ENCODE data around the gene LYPD6.

DNA sequence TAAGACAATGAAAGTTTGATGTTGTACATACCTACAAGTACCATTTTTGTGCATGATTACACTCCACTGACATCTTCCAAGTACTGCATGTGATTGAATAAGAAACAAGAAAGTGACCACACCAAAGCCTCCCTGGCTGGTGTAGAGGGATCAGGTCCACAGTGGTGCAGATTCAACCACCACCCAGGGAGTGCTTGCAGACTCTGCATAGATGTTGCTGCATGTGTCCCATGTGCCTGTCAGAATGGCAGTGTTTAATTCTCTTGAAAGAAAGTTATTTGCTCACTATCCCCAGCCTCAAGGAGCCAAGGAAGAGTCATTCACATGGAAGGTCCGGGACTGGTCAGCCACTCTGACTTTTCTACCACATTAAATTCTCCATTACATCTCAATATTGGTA is 142.7 kb downstream of the LYPD6 start:
- no peak for TF ChIP-seq EZH2 (IDR thresholded peaks at IDR 0.05; ENCODE audit: borderline replicate concordance, low read depth, low read length, poor library complexity, severe bottlenecking)
- TF ChIP-seq, protein P1, sequence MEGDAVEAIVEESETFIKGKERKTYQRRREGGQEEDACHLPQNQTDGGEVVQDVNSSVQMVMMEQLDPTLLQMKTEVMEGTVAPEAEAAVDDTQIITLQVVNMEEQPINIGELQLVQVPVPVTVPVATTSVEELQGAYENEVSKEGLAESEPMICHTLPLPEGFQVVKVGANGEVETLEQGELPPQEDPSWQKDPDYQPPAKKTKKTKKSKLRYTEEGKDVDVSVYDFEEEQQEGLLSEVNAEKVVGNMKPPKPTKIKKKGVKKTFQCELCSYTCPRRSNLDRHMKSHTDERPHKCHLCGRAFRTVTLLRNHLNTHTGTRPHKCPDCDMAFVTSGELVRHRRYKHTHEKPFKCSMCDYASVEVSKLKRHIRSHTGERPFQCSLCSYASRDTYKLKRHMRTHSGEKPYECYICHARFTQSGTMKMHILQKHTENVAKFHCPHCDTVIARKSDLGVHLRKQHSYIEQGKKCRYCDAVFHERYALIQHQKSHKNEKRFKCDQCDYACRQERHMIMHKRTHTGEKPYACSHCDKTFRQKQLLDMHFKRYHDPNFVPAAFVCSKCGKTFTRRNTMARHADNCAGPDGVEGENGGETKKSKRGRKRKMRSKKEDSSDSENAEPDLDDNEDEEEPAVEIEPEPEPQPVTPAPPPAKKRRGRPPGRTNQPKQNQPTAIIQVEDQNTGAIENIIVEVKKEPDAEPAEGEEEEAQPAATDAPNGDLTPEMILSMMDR (conservative IDR thresholded peaks at IDR 0.05; ENCODE audit: low read depth, low read length), result no peak
